Astrocyte (in vitro differentiated cells and primary cell): ENCODE data around the gene LRP1B. TPM values are rescaled to one million over a fixed set of nuclear protein-coding genes. Genes with fewer than 3 reads are reported as not detected.

Source experiments
- DNase-seq: peaks from one replicate; pipeline ENCODE4 v3.0.0-alpha.2; 2010; ENCODE audit warnings: low read depth
- FAIRE-seq: peaks from 2 replicates; lab custom pipeline; 2011; peaks lifted over from hg19 to GRCh38; lab: Jason Lieb, UNC
- H2AFZ ChIP-seq: 2 replicates; pipeline ENCODE4 v1.6.0; 2012; ENCODE audit warnings: low read depth, low read length, inconsistent platforms
- H3K27ac ChIP-seq: 2 replicates; pipeline ENCODE4 v1.5.1; 2011; ENCODE audit warnings: low read depth, low read length, inconsistent platforms
- H3K27me3 ChIP-seq: 2 replicates; pipeline ENCODE4 v1.6.0; 2011; ENCODE audit warnings: low read length, inconsistent platforms; ENCODE audit not compliant: insufficient read depth
- H3K36me3 ChIP-seq: 2 replicates; pipeline ENCODE4 v1.5.1; 2011; ENCODE audit warnings: low read length, inconsistent platforms; ENCODE audit not compliant: insufficient read depth
- H3K4me1 ChIP-seq: 2 replicates; pipeline ENCODE4 v1.5.1; 2011; ENCODE audit warnings: low read length, inconsistent platforms; ENCODE audit not compliant: insufficient read depth
- H3K4me2 ChIP-seq: 2 replicates; pipeline ENCODE4 v1.6.0; 2012; ENCODE audit warnings: low read length, inconsistent platforms
- H3K4me3 ChIP-seq: 2 replicates; pipeline ENCODE4 v1.5.1; 2011; ENCODE audit warnings: low read depth, mild to moderate bottlenecking, low read length, inconsistent platforms; ENCODE audit not compliant: insufficient read depth
- H3K79me2 ChIP-seq: 2 replicates; pipeline ENCODE4 v1.6.0; 2012; ENCODE audit warnings: mild to moderate bottlenecking, low read length, inconsistent platforms; ENCODE audit not compliant: insufficient read depth
- H3K9ac ChIP-seq: 2 replicates; pipeline ENCODE4 v1.6.0; 2012; ENCODE audit warnings: mild to moderate bottlenecking, low read length, inconsistent platforms
- H3K9me3 ChIP-seq: 2 replicates; pipeline ENCODE4 v1.5.1; 2012; ENCODE audit warnings: low read depth, mild to moderate bottlenecking, low read length, inconsistent platforms; ENCODE audit not compliant: insufficient read depth
- H4K20me1 ChIP-seq: 2 replicates; pipeline ENCODE4 v1.6.0; 2012; ENCODE audit warnings: low read length, inconsistent platforms; ENCODE audit not compliant: insufficient read depth
- H3K27ac Mint-ChIP-seq: one replicate; pipeline ENCODE4 v1.8.0; 2021; ENCODE audit warnings: mild to moderate bottlenecking, mixed read lengths; ENCODE audit not compliant: unreplicated experiment
- H3K27me3 Mint-ChIP-seq: one replicate; pipeline ENCODE4 v1.8.0; 2021; ENCODE audit warnings: low read depth, mixed read lengths; ENCODE audit not compliant: unreplicated experiment
- H3K36me3 Mint-ChIP-seq: one replicate; pipeline ENCODE4 v1.8.0; 2021; ENCODE audit warnings: low read depth, mixed read lengths; ENCODE audit not compliant: unreplicated experiment
- H3K4me1 Mint-ChIP-seq: one replicate; pipeline ENCODE4 v1.8.0; 2021; ENCODE audit warnings: low read depth, mixed read lengths; ENCODE audit not compliant: unreplicated experiment
- H3K4me3 Mint-ChIP-seq: one replicate; pipeline ENCODE4 v1.8.0; 2021; ENCODE audit warnings: mild to moderate bottlenecking, moderate library complexity, mixed read lengths; ENCODE audit not compliant: unreplicated experiment
- H3K9me3 Mint-ChIP-seq: one replicate; pipeline ENCODE4 v1.8.0; 2021; ENCODE audit warnings: mild to moderate bottlenecking, mixed read lengths; ENCODE audit not compliant: unreplicated experiment
- CTCF ChIP-seq: IDR thresholded peaks from 2 replicates; pipeline ENCODE4 v1.5.1; 2011; ENCODE audit warnings: low read depth, mild to moderate bottlenecking, inconsistent platforms, low read length, moderate library complexity; ENCODE audit not compliant: insufficient read depth
- EZH2 ChIP-seq: IDR thresholded peaks from 2 replicates; pipeline ENCODE4 v1.6.1; 2012; ENCODE audit warnings: mild to moderate bottlenecking, low read length, inconsistent platforms; ENCODE audit not compliant: insufficient read depth
- total RNA-seq: library from RNA; stranded (reverse); gene quantifications from 2 replicates; pipeline ENCODE4 v1.2.1, GENCODE V29; 2021

LRP1B gene
- total RNA-seq, 1 donor from 2014 or later = 1.5 TPM

DNA sequence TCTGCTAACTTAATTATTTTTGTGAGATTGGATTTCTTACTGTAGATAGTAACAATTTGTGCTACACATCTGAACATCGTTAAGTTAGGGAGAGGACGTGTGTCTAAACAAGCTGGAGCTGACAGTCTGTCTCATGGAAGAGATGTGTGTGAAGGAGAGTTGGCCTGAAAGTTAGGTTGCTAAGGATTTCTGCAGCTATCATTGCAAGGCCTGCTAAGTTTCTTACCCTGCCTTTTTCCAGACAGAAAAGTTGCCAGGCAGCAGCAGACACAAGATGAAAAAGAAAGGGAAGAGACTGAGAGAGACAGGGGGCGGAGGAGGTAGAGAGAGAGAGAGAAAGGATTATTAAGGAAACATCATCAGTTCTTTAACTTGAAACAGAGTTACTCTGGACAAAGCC, 4.1 kb upstream of the LRP1B start:
- FAIRE-seq (no peak), DNase-seq (no peak)
- no peak overlapping the region for H3K4me3 Mint-ChIP-seq
- Histone ChIP-seq H3K79me2 (no peaks in the 10 kb centered on the region), H3K4me1 (peaks cover 3% of the 10 kb centered on the region), H2AFZ (no peak overlapping the region), H3K36me3 (no peaks in the 10 kb centered on the region), H3K4me3 (no peak overlapping the region), H3K27me3 (no peaks in the 10 kb centered on the region), H3K9me3 (no peaks in the 10 kb centered on the region), H4K20me1 (no peaks in the 10 kb centered on the region), H3K27ac (no peak overlapping the region), H3K9ac (no peak overlapping the region), H3K4me2 (no peak overlapping the region)
- TF ChIP-seq EZH2 = no peak
- TF ChIP-seq CTCF = no peak
- H3K27me3 Mint-ChIP-seq = no peaks in the 10 kb centered on the region
- peaks cover 8% of the 10 kb centered on the region for H3K4me1 Mint-ChIP-seq
- no peaks in the 10 kb centered on the region for H3K36me3 Mint-ChIP-seq
- H3K9me3 Mint-ChIP-seq = no peaks in the 10 kb centered on the region
- H3K27ac Mint-ChIP-seq = no peak overlapping the region

DNA sequence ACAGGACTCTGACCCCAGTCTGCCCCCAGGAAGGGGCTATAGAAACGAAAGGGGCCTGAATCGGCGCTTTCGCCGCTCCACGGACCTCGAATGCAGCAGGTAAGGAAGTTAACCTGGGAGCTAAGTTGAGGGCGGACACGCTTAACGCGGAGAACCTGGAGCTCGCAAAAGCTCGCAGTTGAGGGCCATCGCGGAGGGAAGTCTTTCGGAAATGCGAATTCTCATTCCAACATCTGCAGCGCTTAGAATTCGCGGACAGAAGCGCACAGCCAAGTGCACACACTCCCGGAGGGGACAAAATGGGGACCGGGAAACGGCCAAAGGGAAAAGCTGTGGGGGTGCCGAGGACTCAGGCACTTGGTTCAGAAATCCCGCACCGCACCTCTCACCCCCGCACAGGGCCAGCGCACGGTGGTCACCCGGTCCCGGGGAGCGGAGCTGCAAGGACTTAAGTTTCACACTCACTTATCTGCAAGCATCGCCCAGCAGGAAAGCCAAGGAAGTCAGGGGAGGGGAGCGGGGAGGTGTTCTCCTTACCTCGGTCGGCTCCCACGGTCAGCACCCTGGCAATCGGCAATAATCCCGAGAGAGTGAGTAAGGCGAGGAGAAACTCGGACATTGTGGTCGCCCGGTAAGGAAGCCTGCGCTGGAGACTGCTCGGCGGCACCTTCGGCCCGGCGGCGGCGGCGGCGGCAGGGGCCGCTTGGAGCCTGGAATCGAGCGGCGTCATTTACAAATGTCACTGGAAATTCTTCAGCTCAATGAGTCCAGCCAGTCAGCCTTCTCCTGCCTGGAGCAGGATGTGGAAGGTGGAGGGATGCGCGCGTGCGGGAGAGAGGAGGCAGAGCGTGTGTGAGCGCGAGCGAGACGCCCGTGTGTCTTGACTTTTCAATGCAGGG, 456 bp downstream of the LRP1B start:
- Mint-ChIP-seq H3K36me3 (no peaks in the 10 kb centered on the region), H3K27me3 (peaks cover 14% of the 10 kb centered on the region), H3K9me3 (no peaks in the 10 kb centered on the region), H3K27ac (peak overlapping the region; percentile 83), H3K4me3 (peak overlapping the region; percentile 95), H3K4me1 (peaks cover 4% of the 10 kb centered on the region)
- H3K4me1 ChIP-seq = peaks cover 4% of the 10 kb centered on the region
- H3K79me2 ChIP-seq = no peaks in the 10 kb centered on the region
- H3K36me3 ChIP-seq = no peaks in the 10 kb centered on the region
- no peaks in the 10 kb centered on the region for H3K9me3 ChIP-seq
- peak overlapping the region; percentile 73 for H3K4me3 ChIP-seq
- H3K9ac ChIP-seq = peak overlapping the region; percentile 85
- no peaks in the 10 kb centered on the region for H3K27me3 ChIP-seq
- H3K27ac ChIP-seq = peak overlapping the region; percentile 59
- peak; percentile 47 for TF ChIP-seq EZH2
- TF ChIP-seq CTCF = no peak
- no peak for FAIRE-seq
- peak; percentile 77 for DNase-seq
- peak overlapping the region; percentile 99 for H3K4me2 ChIP-seq
- peak overlapping the region; percentile 89 for H2AFZ ChIP-seq
- no peaks in the 10 kb centered on the region for H4K20me1 ChIP-seq

- Histone ChIP-seq H2AFZ (no peak overlapping the region), H3K4me1 (peaks cover 4% of the 10 kb centered on the region), H3K36me3 (no peaks in the 10 kb centered on the region), H3K27ac (no peak overlapping the region), H3K27me3 (no peaks in the 10 kb centered on the region), H4K20me1 (no peaks in the 10 kb centered on the region), H3K4me2 (no peak overlapping the region), H3K79me2 (no peaks in the 10 kb centered on the region), H3K9ac (no peak overlapping the region), H3K9me3 (no peaks in the 10 kb centered on the region), H3K4me3 (no peak overlapping the region)
- Mint-ChIP-seq H3K27ac (no peak overlapping the region), H3K27me3 (peaks cover 14% of the 10 kb centered on the region), H3K9me3 (no peaks in the 10 kb centered on the region), H3K4me3 (no peak overlapping the region), H3K36me3 (no peaks in the 10 kb centered on the region), H3K4me1 (peaks cover 3% of the 10 kb centered on the region)
- FAIRE-seq (no peak), DNase-seq (no peak)
- TF ChIP-seq CTCF (no peak), EZH2 (no peak)
Observed at GRCh38 chr2:142128105-142128504, 2.7 kb downstream of the LRP1B start.
